GM12872 (cell line): ENCODE measurements around the gene PDGFD.

Experiments
- TF ChIP-seq, protein P1 (sequence below): IDR thresholded peaks from 3 replicates; pipeline ENCODE4 v1.5.1; 2011; ENCODE audit warnings: low read depth, mild to moderate bottlenecking, low read length, moderate library complexity; ENCODE audit not compliant: insufficient read depth

PDGFD gene

DNA sequence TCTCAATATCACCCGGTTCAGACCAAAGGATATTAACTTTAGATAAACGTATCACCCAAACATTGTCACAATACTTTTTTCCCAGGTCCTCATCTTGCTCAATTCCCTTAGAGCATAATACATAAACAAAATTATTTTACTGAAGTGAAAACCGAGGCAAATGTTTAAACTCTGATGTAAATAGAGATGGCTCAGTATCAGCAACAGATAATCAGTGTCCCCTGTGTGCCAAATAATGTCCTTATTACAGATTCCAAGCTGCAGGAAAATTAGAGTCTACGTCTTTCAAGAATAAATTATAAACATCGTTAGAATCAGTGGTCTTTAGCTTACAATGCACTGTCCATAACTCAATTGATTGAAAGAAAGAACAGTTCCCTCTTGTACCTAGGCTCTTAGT is 77.3 kb downstream of the PDGFD start:
- TF ChIP-seq, protein P1, sequence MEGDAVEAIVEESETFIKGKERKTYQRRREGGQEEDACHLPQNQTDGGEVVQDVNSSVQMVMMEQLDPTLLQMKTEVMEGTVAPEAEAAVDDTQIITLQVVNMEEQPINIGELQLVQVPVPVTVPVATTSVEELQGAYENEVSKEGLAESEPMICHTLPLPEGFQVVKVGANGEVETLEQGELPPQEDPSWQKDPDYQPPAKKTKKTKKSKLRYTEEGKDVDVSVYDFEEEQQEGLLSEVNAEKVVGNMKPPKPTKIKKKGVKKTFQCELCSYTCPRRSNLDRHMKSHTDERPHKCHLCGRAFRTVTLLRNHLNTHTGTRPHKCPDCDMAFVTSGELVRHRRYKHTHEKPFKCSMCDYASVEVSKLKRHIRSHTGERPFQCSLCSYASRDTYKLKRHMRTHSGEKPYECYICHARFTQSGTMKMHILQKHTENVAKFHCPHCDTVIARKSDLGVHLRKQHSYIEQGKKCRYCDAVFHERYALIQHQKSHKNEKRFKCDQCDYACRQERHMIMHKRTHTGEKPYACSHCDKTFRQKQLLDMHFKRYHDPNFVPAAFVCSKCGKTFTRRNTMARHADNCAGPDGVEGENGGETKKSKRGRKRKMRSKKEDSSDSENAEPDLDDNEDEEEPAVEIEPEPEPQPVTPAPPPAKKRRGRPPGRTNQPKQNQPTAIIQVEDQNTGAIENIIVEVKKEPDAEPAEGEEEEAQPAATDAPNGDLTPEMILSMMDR, result no peak

DNA sequence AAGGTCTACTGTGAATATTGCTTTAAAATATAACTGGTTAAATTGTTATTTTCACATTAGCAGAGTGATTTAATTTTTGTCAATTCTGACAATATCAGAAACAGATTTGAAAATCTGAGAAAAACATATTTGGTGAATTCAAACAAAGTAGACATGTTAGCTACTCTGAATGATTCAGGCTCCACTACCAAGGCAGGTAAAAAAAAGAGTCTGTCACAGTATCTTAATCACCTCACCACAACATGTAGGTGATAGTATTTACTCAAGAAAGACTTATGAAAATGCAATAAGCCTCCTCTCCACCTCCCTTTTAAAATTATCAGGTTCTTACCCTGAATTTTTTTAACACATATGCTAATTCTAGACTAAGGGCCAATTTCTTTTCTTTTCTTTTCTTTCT is 85.0 kb downstream of the PDGFD start:
- TF ChIP-seq, protein P1, result no peak

DNA sequence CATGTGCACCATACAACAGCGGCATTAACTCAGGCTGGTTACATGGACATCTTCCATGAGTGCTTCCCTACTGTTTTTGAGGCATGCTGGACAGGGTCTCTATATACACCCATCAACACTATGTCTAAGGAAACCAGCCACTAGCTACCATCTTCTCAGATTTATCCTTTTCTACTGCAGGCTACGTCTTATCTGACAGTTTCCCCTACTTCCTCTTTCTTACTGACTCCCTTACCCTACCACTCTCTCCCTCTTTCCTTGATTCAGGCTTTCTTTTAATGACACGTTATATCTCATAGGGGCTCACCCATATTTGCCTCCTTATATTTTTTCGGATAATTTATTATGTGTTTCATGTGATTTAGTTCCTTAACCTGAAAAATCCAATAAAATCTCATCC is 85.7 kb downstream of the PDGFD start:
- TF ChIP-seq, protein P1, result no peak

DNA sequence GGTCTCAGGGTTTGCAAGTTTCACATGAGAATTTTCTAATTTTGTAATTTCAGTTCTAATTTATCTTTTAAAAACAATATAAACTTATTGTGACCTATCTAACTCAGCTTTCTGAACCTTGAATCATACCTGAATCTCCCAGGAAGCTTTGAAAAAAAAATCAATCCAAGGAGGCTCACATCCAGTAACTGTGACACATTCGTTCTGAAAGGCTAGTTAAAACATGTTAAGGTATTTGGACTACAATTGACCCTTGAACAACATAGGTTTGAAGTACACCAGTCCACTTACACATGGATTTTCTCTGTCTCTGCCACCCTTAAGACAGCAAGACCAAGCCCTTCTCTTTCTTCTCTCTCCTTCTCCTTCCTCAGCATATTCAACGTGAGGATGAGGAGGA is 87.5 kb downstream of the PDGFD start:
- TF ChIP-seq, protein P1, result no peak

DNA sequence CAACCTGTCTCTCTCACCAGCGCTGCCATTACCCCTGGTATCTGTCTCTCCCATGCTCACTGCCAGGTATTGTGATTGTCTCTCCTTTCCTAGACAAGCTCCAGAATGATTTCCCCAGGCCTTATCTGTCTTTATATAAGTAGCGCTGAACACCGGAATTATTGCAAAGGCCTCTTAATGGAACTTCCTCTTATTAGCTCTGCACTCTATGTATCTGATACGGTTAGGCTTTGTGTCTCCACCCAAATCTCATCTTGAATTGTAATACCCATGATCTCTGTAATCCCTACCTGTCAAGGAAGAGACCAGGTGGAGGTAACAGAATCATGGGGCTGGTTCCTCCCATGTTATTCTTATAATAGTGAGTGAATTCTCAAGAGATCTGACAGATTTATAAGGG is 88.2 kb downstream of the PDGFD start:
- TF ChIP-seq, protein P1, result no peak

DNA sequence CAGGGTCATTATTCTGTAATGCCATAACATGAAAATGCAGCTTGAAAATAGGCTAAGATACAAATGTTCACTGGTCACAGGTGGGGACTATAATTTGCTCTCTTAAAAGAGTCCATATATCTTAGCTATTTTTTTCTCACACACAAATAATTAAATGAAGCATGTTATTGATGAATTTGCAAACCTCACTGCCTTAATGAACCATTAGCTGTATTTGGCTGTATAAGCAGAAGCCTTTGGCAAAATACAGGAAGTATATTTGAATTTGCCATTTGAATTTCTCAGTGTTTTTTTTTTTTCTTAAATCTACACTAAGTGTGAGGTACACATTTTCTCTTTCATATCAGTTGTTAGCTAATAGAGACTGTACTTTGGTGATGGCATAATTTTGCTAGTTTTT is 88.9 kb downstream of the PDGFD start:
- TF ChIP-seq, protein P1, result no peak

DNA sequence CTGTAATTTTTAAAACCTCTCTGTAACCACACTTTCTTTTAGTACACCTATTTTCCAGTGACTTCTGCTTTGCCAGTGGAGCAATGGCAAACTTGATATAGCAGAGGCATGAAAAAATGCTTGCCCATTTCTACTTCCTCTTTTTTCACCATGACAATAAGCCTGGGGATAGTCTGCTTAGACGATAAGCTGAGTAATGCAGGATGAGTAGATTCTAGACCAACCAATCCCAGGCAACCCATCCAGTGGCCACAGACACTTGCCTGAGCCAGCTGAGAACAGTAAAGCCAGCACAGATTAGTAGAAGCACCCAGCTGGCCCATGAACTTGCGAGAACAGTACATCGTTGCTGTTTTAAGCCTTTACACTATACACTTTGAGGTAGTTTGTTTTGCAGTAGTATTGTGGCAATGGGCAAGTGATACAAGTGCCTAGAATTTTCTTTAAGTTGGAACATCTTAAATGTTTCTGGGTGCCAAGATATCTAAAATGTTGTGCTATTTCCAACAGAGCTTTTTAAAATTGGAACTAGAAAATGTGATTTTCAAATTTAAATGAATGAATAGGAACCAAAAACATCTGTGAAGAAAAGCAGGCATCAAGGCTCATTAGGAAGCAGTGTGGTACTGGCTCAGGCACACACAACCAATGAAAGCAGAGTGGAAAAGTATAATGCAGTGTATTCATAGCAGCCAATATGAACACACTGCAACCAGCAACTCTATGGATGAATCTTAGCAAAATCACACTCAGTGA is 89.8 kb downstream of the PDGFD start:
- TF ChIP-seq, protein P1, result no peak
